Mesothelial cell of epicardium (in vitro differentiated cells): ENCODE data around the gene SBF2. TPM values are rescaled to one million over a fixed set of nuclear protein-coding genes. Genes with fewer than 3 reads are reported as not detected.

Experiments
- DNase-seq, 2 experiments: peaks; one replicate each; pipeline ENCODE4 v3.0.0; 2021; ENCODE audit warnings: low spot score in 2 of 2; ENCODE audit not compliant: unreplicated experiment in 2 of 2
- H3K27ac Mint-ChIP-seq: 2 replicates; pipeline ENCODE4 v1.8.0; 2021; ENCODE audit warnings: mixed read lengths
- H3K27me3 Mint-ChIP-seq: 2 replicates; pipeline ENCODE4 v1.8.0; 2021; ENCODE audit warnings: low read depth, mixed read lengths
- H3K36me3 Mint-ChIP-seq: 2 replicates; pipeline ENCODE4 v1.8.0; 2021; ENCODE audit warnings: mixed read lengths
- H3K4me1 Mint-ChIP-seq: 2 replicates; pipeline ENCODE4 v1.8.0; 2021; ENCODE audit warnings: mixed read lengths
- H3K4me3 Mint-ChIP-seq: 2 replicates; pipeline ENCODE4 v1.8.0; 2021; ENCODE audit warnings: mild to moderate bottlenecking, moderate library complexity, mixed read lengths
- H3K9me3 Mint-ChIP-seq: 2 replicates; pipeline ENCODE4 v1.8.0; 2021; ENCODE audit warnings: mixed read lengths
- CTCF ChIP-seq: fragments of 200-600 bp; sonication (generic); IDR thresholded peaks from one replicate; pipeline ENCODE4 v1.5.0; 2021; ENCODE audit warnings: antibody characterized with exemption; ENCODE audit not compliant: unreplicated experiment
- total RNA-seq: library from RNA; stranded (reverse); gene quantifications from 3 replicates; pipeline ENCODE4 v1.2.1, GENCODE V29; 2021

SBF2 gene
- total RNA-seq, 1 donor from 2014 or later: 58.4 TPM

- Mint-ChIP-seq H3K27me3 (no peaks in the 10 kb centered on the region), H3K36me3 (peaks cover 27% of the 10 kb centered on the region), H3K27ac (no peak overlapping the region), H3K9me3 (no peaks in the 10 kb centered on the region), H3K4me1 (peaks cover 6% of the 10 kb centered on the region), H3K4me3 (no peak overlapping the region)
- DNase-seq: no peak
- no peak for TF ChIP-seq CTCF
These were observed 443.7 kb downstream of the SBF2 start for GRCh38 chr11:9850224-9850895.

GRCh38 chr11:9849389-9849788 lies 444.6 kb downstream of the SBF2 start:
- H3K27ac Mint-ChIP-seq: no peak overlapping the region
- H3K4me1 Mint-ChIP-seq: peaks cover 6% of the 10 kb centered on the region
- H3K36me3 Mint-ChIP-seq: peaks cover 29% of the 10 kb centered on the region
- DNase-seq: no peak
- no peak for TF ChIP-seq CTCF
- H3K9me3 Mint-ChIP-seq: no peaks in the 10 kb centered on the region
- H3K27me3 Mint-ChIP-seq: no peaks in the 10 kb centered on the region
- H3K4me3 Mint-ChIP-seq: no peak overlapping the region

- Mint-ChIP-seq H3K36me3 (peaks cover 31% of the 10 kb centered on the region), H3K9me3 (no peaks in the 10 kb centered on the region), H3K4me3 (no peak overlapping the region), H3K27me3 (no peaks in the 10 kb centered on the region), H3K27ac (no peak overlapping the region), H3K4me1 (peaks cover 2% of the 10 kb centered on the region)
- DNase-seq: no peak
- TF ChIP-seq CTCF: no peak
These were observed 446.4 kb downstream of the SBF2 start for GRCh38 chr11:9847636-9848035.

- H3K4me1 Mint-ChIP-seq: peaks cover 9% of the 10 kb centered on the region
- H3K27ac Mint-ChIP-seq: no peak overlapping the region
- H3K9me3 Mint-ChIP-seq: no peaks in the 10 kb centered on the region
- DNase-seq: no peak
- no peak overlapping the region for H3K4me3 Mint-ChIP-seq
- peaks cover 28% of the 10 kb centered on the region for H3K36me3 Mint-ChIP-seq
- no peaks in the 10 kb centered on the region for H3K27me3 Mint-ChIP-seq
- no peak for TF ChIP-seq CTCF
These were observed 451.1 kb downstream of the SBF2 start for GRCh38 chr11:9842923-9843322.

- Mint-ChIP-seq H3K36me3 (peaks cover 17% of the 10 kb centered on the region), H3K27ac (no peak overlapping the region), H3K4me1 (peaks cover 7% of the 10 kb centered on the region), H3K9me3 (no peaks in the 10 kb centered on the region), H3K4me3 (no peak overlapping the region), H3K27me3 (no peaks in the 10 kb centered on the region)
- DNase-seq: no peak
- no peak for TF ChIP-seq CTCF
These were observed 453.5 kb downstream of the SBF2 start for GRCh38 chr11:9840460-9841004.

GRCh38 chr11:9839550-9839949 lies 454.5 kb downstream of the SBF2 start:
- Mint-ChIP-seq H3K27ac (no peak overlapping the region), H3K9me3 (no peaks in the 10 kb centered on the region), H3K27me3 (no peaks in the 10 kb centered on the region), H3K4me1 (peaks cover 12% of the 10 kb centered on the region), H3K36me3 (peaks cover 13% of the 10 kb centered on the region), H3K4me3 (no peak overlapping the region)
- no peak for DNase-seq
- no peak for TF ChIP-seq CTCF
